ENCODE measurements around the gene GRIK4.

GRCh38 chr11:120853435-120853834, 341.9 kb downstream of the GRIK4 start:
- TF ChIP-seq POLR2AphosphoS5 (IDR thresholded peaks at IDR 0.05) (no peak), CTCF (IDR thresholded peaks at IDR 0.05) (no peak), POLR2A (IDR thresholded peaks at IDR 0.05) (no peak)
